NCI-H446 (cell line): Measurements from ENCODE around the gene SAA1.
"Not testable (repeated sequence)": the region's sequence is repeated elsewhere in the genome, so short reads cannot be mapped to it uniquely, and the experiment has no call there.

Experiments used
- DNase-seq, 2 experiments: peaks; one replicate each; lab custom pipeline; 2025; lab: John Stamatoyannopoulos, UW

Gene SAA1

GRCh38 chr11:18259259-18259658 is 6.8 kb upstream of the SAA1 start:
- no peak for DNase-seq

GRCh38 chr11:18261721-18262120 is 4.3 kb upstream of the SAA1 start:
- no peak for DNase-seq

GRCh38 chr11:18262681-18263350 is 3.2 kb upstream of the SAA1 start:
- not testable (repeated sequence) for DNase-seq

- DNase-seq = no peak
These were observed 2.0 kb upstream of the SAA1 start for GRCh38 chr11:18264035-18264434.

GRCh38 chr11:18264677-18265555 is 1.1 kb upstream of the SAA1 start:
- no peak for DNase-seq

- not testable (repeated sequence) for DNase-seq
These were observed 1.5 kb downstream of the SAA1 start for GRCh38 chr11:18267335-18268133.

- DNase-seq = not testable (repeated sequence)
These were observed 3.2 kb downstream of the SAA1 start for GRCh38 chr11:18269252-18269651.

- DNase-seq = no peak
These were observed 4.0 kb downstream of the SAA1 start for GRCh38 chr11:18270102-18270501.

GRCh38 chr11:18271206-18271605 is 5.1 kb downstream of the SAA1 start:
- DNase-seq = no peak

GRCh38 chr11:18277565-18278271 is 11.7 kb downstream of the SAA1 start:
- DNase-seq = no peak

- DNase-seq = no peak
These were observed 14.5 kb downstream of the SAA1 start for GRCh38 chr11:18280438-18281045.

- no peak for DNase-seq
These were observed 16.6 kb downstream of the SAA1 start for GRCh38 chr11:18282626-18283025.

GRCh38 chr11:18285841-18286240 is 19.8 kb downstream of the SAA1 start:
- no peak for DNase-seq

- no peak for DNase-seq
These were observed 22.8 kb downstream of the SAA1 start for GRCh38 chr11:18288911-18289310.

- DNase-seq = no peak
These were observed 28.8 kb downstream of the SAA1 start for GRCh38 chr11:18294862-18295261.

- DNase-seq = no peak
These were observed 29.3 kb downstream of the SAA1 start for GRCh38 chr11:18295316-18295715.

- DNase-seq = no peak
These were observed 33.7 kb downstream of the SAA1 start for GRCh38 chr11:18299721-18300120.

GRCh38 chr11:18304745-18305144 is 38.7 kb downstream of the SAA1 start:
- no peak for DNase-seq

GRCh38 chr11:18307461-18308139 is 41.5 kb downstream of the SAA1 start:
- no peak for DNase-seq

GRCh38 chr11:18308242-18308641 is 42.2 kb downstream of the SAA1 start:
- DNase-seq = no peak

GRCh38 chr11:18309691-18310090 is 43.6 kb downstream of the SAA1 start:
- no peak for DNase-seq
